ENCODE measurements around the gene KLF11. TPM values are rescaled to one million over a fixed set of nuclear protein-coding genes. Genes with fewer than 3 reads are reported as not detected.

Gene KLF11
- total and polyA plus RNA-seq, 9 of the 15 experiments (the other 6 are each of a cell fraction or from before 2014, with no cell fraction given): 2.1 to 13.4 (median 6.5) TPM

- TF ChIP-seq RBM39 (optimal IDR thresholded peaks at IDR 0.05; ENCODE audit: low read depth, low read length): no peak
- TF ChIP-seq ZNF778 (CRISPR knock-in tag; IDR thresholded peaks at IDR 0.05): no peak
- TF ChIP-seq, protein P1, sequence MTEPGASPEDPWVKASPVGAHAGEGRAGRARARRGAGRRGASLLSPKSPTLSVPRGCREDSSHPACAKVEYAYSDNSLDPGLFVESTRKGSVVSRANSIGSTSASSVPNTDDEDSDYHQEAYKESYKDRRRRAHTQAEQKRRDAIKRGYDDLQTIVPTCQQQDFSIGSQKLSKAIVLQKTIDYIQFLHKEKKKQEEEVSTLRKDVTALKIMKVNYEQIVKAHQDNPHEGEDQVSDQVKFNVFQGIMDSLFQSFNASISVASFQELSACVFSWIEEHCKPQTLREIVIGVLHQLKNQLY (CRISPR knock-in tag; conservative IDR thresholded peaks at IDR 0.05): peak in 1 of 2 experiments; percentile 65; a peak in 1 of 4 replicates
- TF ChIP-seq TBL1XR1 (IDR thresholded peaks at IDR 0.05; ENCODE audit: low read length in 2 of 2): peak in 1 of 2 experiments; percentile 69; a peak in 2 of 4 replicates
- no peak for TF ChIP-seq SMARCB1 (IDR thresholded peaks at IDR 0.05; ENCODE audit: insufficient read length, low read depth)
- no peak for TF ChIP-seq NUFIP1 (IDR thresholded peaks at IDR 0.05; ENCODE audit: partially characterized antibody)
- peak; percentile 36 to 71; a peak in 3 of 4 replicates for TF ChIP-seq NRF1 (conservative IDR thresholded peaks at IDR 0.05 in 1 of 2, IDR thresholded peaks at IDR 0.05 in 1 of 2)
- TF ChIP-seq SP2 (IDR thresholded peaks at IDR 0.05; ENCODE audit: extremely low read depth, low read depth, low read length, poor library complexity, severe bottlenecking): no peak
- TF ChIP-seq ZFPM2 (CRISPR knock-in tag; IDR thresholded peaks at IDR 0.05): no peak
- peak; percentile 64; the same call in 1 of the 2 replicates for TF ChIP-seq ZNF282 (CRISPR knock-in tag; IDR thresholded peaks at IDR 0.05)
- TF ChIP-seq RBFOX2 (IDR thresholded peaks at IDR 0.05; ENCODE audit: low read depth, low read length): peak; percentile 79
- TF ChIP-seq ZNF561 (CRISPR knock-in tag; conservative IDR thresholded peaks at IDR 0.05): no peak
- peak; percentile 94 for TF ChIP-seq MITF (IDR thresholded peaks at IDR 0.05)
- TF ChIP-seq BACH1 (tag; IDR thresholded peaks at IDR 0.05): no peak
- 0 out of 2 replicates have a peak, but pooled peaks have one; percentile 30 for TF ChIP-seq RREB1 (CRISPR knock-in tag; IDR thresholded peaks at IDR 0.05)
- no peak for TF ChIP-seq ZNF77 (CRISPR knock-in tag; IDR thresholded peaks at IDR 0.05)
Measured at GRCh38 chr2:10043906-10044601, 704 bp downstream of the KLF11 start (continued).
